Measurements from ENCODE around the gene AKR1C8.
"Not testable (repeated sequence)": the region's sequence is repeated elsewhere in the genome, so short reads cannot be mapped to it uniquely, and the experiment has no call there.

Gene AKR1C8

GRCh38 chr10:5165738-5166137 is 19.2 kb downstream of the AKR1C8 start:
- DNase-seq (ENCODE audit: low spot score) = no peak

DNA sequence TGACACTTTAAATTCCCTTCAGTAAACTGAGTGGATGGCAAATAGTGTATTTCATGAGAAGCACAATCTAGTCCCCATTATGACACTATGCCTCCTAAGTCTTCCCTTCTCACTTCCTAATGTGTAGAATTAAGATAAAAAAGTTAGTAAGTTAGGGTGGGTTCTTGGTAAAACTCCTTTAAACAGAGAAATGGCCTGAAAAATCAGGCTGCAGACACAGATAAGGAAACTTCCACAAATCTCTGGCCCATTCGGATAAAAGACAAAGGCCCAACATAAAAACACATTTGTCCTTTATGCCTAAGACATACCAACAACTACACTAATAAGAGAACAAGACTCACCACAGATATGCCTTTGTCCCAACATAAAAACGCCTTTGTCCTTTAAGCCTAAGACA is 21.5 kb downstream of the AKR1C8 start:
- no peak for DNase-seq (ENCODE audit: low spot score)

- no peak for DNase-seq (ENCODE audit: low spot score)
Observed at GRCh38 chr10:5159126-5159525, 25.8 kb downstream of the AKR1C8 start.

DNA sequence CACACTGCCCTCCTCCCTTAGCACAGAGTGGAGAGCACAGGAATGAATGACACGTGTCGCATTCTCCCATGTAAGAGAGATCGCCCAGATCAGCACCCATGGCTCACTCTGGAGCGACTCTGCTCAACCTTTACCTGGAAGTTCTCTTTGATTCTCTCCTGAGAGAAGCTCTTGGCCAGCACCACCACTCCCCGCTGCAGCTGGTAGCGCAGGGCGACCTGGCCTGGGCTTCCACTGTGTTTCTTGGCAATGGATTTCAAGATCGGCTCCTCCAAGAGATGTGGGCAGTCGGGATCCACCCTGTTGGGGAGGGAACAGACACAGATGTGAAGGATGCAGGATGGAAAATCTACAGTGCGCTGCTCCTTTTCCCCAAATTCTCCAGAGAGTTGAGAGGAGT is 27.4 kb downstream of the AKR1C8 start:
- DNase-seq (ENCODE audit: low spot score) = no peak

DNA sequence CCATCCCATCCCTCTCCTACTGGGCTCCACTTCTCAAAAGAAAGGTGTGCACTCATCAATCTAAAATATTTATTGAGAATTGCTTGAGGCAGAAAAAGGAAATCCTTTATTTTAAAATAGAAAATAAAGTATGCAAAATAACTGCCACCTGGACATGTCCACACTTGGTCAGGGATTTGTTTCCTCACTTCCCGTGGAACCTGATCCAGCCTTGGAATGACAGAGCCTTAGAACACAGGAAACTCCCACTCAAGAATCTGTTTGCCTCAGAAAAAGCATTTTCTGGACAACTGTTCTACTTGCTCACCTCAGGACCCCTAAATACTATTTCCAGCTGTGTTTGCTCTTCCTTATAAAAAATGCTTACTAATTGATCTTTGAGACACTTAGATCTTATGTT is 29.0 kb downstream of the AKR1C8 start:
- no peak for DNase-seq (ENCODE audit: low spot score)

DNA sequence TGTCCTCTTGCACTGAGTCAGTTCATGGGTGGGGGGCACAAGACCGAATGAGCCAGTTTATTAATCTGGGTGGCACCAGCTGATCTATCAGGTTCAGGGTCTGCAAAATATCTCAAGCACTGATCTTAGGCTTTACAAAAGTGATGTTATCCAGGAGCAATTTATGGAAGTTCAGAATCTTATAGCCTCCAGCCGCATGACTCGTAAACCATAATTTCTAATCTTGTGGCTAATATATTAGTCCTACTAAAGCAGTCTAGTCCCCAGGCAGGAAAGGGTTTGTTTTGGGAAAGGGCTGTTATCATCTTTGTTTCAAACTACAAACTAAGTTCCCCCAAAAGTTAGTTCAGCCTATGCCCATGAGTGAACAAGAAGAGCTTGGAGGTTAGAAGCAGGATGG is 33.9 kb downstream of the AKR1C8 start:
- no peak for DNase-seq (ENCODE audit: low spot score)

DNA sequence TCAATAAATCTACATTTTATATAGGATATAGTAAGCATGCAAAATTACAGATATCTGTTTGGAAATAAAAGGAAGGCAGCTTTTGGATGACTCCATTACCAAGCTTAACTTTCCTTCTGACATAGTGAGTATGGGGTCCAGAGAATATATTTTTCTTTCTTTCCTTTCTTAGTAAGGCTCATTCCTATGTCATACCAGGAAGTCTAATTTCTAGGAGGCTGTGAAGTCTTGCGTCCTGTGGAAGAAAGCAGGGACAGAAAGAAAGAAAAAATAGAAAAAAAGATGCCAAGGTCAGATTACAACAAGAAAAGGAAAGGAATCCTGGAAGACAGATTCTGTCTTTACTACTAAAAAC is 36.3 kb downstream of the AKR1C8 start:
- no peak for DNase-seq (ENCODE audit: low spot score)

DNA sequence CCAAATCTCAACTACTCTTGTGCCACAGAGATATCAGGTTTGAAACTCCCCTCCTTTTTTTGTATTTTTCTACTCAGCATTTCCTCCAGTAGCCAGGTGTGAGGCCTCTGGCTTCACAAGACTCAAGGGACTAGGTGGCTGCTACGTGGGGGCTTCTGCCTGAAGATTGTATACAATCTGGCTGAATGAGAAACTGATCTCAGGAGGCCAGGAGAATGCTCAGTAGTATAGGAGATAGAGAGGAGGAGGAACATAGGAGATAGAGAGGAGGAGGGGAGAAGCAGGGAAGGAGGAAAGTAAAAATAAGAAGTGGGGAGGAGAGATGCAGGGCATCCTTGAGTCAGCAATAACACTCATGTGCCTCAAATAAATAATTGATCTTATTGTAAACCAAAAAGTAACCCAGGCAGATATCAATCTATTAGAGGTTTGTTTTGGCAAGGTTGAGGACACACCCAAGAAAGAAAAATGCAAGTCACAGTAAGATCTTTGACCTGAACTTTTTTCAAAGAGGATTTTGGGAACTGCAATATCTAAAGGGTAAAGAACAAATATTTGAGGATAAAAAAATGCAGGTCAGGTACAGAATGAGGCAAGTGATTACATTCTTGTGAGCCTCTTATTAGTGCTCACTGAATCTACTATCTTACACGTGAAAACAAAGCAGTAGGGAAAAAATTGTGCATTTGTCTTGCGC is 36.8 kb downstream of the AKR1C8 start:
- DNase-seq (ENCODE audit: low spot score) = no peak

DNA sequence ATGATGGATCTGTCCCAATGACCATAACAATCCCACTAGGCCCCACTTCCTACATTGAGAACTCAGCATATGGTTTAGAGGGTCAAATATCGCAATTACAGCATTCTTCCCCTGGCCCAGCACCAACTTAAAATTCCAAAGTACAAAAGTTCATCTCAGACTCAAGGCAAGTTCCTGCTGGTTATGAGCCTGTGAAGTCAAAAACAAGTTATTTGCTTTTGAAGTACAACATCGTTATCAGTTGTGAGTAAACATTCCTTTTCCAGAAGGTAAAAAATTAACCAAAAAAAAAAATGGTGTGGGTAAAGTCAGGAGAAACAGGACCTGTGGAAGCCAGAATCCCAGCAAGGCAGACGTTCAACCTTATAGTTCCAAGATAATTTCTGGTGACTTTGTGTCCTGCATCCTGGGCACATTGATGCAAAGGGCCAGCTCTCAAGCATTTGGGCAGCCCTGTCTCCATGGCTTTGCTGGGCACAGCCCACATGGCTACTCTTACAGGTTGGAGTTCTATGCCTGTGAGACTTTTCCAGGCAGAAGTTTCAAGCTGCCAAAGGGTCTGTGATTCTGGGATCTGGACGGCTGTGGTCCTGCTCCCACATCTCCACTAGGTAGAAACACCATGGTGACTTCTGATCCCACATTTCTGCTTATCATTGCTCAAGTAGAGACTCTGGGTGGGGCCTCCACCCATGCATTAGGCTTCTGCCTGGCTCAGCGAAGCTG is 37.5 kb downstream of the AKR1C8 start:
- no peak for DNase-seq (ENCODE audit: low spot score)

- no peak for DNase-seq (ENCODE audit: low spot score)
Observed at GRCh38 chr10:5146920-5147254, 38.1 kb downstream of the AKR1C8 start.

GRCh38 chr10:5143137-5143536 is 41.8 kb downstream of the AKR1C8 start:
- no peak for DNase-seq (ENCODE audit: low spot score)

GRCh38 chr10:5142199-5142598 is 42.8 kb downstream of the AKR1C8 start:
- no peak for DNase-seq (ENCODE audit: low spot score)

- not testable (repeated sequence) for DNase-seq (ENCODE audit: low spot score)
Observed at GRCh38 chr10:5137699-5138098, 47.3 kb downstream of the AKR1C8 start.

DNA sequence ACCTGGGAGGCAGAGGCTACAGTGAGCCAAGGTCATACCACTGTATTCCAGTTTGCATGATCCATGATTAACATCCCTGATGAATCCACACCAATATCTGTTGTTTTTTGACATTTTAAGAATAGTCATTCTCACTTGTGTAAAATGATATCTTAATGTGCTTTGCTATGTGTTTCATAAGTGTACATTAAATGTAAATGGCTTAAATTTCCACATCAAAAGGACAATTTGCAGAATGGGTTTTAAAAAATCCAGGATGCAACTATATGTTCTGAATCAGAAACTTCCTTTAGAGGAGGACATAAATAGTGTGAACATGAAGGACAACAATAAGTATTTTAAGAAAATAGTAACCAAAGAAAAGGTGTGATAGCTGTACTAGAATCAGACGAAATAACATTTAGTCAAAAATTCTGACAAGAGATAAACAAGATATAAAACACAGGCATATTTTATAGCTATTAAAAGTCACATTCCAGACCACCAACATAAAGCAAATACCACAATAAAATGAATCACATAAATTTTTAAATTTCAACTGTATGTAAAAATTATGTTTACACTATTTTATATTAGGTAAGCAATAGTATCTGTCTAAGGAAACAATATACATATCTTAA is 48.4 kb downstream of the AKR1C8 start:
- no peak for DNase-seq (ENCODE audit: low spot score)

DNA sequence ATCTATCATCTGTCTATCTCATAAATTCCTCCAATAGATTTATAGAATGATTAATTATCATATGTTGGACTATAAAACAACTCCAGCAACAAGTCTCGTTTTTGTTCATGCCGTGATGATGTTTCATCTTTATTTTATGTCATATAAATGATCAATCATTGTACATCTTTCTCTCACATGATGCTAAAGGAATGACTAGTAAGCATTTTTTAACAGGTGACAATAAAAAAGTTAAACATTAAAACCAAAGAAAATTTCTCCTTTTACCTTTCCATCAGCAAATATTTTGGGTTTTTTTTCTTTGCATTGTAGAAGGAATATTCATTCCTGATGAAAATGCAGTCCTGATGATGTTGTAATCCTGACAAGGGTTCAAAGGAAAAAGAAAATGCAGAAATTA is 49.4 kb downstream of the AKR1C8 start:
- DNase-seq (ENCODE audit: low spot score) = no peak

GRCh38 chr10:5125315-5126044 is 59.5 kb downstream of the AKR1C8 start:
- no peak for DNase-seq (ENCODE audit: low spot score)

- DNase-seq (ENCODE audit: low spot score) = no peak
Observed at GRCh38 chr10:5123886-5124285, 61.1 kb downstream of the AKR1C8 start.

- not testable (repeated sequence) for DNase-seq (ENCODE audit: low spot score)
Observed at GRCh38 chr10:5119997-5120396, 65.0 kb downstream of the AKR1C8 start.

DNA sequence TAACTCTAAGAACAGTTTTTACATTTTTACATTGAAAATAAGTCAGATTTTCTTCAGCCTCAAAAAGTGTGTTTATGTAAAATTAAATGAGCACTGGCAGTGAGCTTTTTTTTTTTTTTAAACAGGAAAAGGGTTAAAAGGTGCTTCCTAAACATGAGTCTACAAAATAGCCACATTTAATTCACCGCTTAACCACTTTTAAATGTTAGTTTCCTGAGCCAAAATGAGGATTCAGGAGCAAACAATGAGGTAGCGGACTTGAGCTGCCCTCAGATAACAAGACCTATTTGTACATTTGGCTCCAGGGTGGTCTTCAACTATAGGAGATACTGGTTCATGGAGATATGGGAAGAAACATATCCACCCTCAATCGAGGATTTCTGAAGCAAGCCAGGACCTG is 67.9 kb downstream of the AKR1C8 start:
- DNase-seq (ENCODE audit: low spot score) = no peak

GRCh38 chr10:5116621-5117020 is 68.3 kb downstream of the AKR1C8 start:
- no peak for DNase-seq (ENCODE audit: low spot score)

GRCh38 chr10:5109861-5110260 is 75.1 kb downstream of the AKR1C8 start:
- not testable (repeated sequence) for DNase-seq (ENCODE audit: low spot score)

- DNase-seq (ENCODE audit: low spot score) = no peak
Observed at GRCh38 chr10:5108658-5109416, 76.1 kb downstream of the AKR1C8 start.

Data from NAMALWA (cell line).